GM12891 (cell line): ENCODE measurements around the gene NTSR2.

Experiments used
- PAX5 ChIP-seq: IDR thresholded peaks from 2 replicates; pipeline ENCODE4 v1.6.1; 2011; ENCODE audit warnings: low read length, moderate library complexity, mild to moderate bottlenecking; ENCODE audit not compliant: insufficient read depth, severe bottlenecking
- POLR2A ChIP-seq: IDR thresholded peaks from 2 replicates; pipeline ENCODE4 v1.6.1; 2011; ENCODE audit warnings: low read depth, low read length, control low read depth
- POLR2AphosphoS5 ChIP-seq: IDR thresholded peaks from 2 replicates; pipeline ENCODE4 v1.6.1; 2011; ENCODE audit warnings: low read depth, low read length, control low read depth
- POU2F2 ChIP-seq: IDR thresholded peaks from 2 replicates; pipeline ENCODE4 v1.6.1; 2011; ENCODE audit warnings: low read depth, mild to moderate bottlenecking, control low read depth, low read length, moderate library complexity
- SPI1 ChIP-seq: IDR thresholded peaks from 2 replicates; pipeline ENCODE4 v1.6.1; 2011; ENCODE audit warnings: low read depth, low read length, control low read depth
- TAF1 ChIP-seq: IDR thresholded peaks from 2 replicates; pipeline ENCODE4 v1.6.1; 2011; ENCODE audit warnings: low read depth, low read length, control low read depth

- no peak for TF ChIP-seq POLR2AphosphoS5
- no peak for TF ChIP-seq POLR2A
- no peak for TF ChIP-seq TAF1
- TF ChIP-seq SPI1, result no peak
- TF ChIP-seq POU2F2, result no peak
- no peak for TF ChIP-seq PAX5
Measured at GRCh38 chr2:11702946-11703345, 33.0 kb upstream of the NTSR2 start.
